ENCODE data around the gene STAG2. TPM values are rescaled to one million over a fixed set of nuclear protein-coding genes. Genes with fewer than 3 reads are reported as not detected.
A peak's percentile ranks its signal among the peaks of the same experiment; 100 is the strongest.

The STAG2 gene
- total RNA-seq, 2 donors from 2014 or later: 56.7 to 84.8 TPM

- Histone ChIP-seq H3K27me3 (no peaks in the 10 kb centered on the region), H3K9me3 (no peaks in the 10 kb centered on the region), H3K27ac (no peak overlapping the region), H3K4me3 (no peak overlapping the region), H3K36me3 (no peaks in the 10 kb centered on the region), H3K4me1 (no peaks in the 10 kb centered on the region), H3K9ac (ENCODE audit: low read depth in 2 of 2, low read length in 2 of 2) (no peak overlapping the region)
- intact Hi-C loops (cut with DNase I): no loop called here
- no peak for DNase-seq
- TF ChIP-seq, protein P1, sequence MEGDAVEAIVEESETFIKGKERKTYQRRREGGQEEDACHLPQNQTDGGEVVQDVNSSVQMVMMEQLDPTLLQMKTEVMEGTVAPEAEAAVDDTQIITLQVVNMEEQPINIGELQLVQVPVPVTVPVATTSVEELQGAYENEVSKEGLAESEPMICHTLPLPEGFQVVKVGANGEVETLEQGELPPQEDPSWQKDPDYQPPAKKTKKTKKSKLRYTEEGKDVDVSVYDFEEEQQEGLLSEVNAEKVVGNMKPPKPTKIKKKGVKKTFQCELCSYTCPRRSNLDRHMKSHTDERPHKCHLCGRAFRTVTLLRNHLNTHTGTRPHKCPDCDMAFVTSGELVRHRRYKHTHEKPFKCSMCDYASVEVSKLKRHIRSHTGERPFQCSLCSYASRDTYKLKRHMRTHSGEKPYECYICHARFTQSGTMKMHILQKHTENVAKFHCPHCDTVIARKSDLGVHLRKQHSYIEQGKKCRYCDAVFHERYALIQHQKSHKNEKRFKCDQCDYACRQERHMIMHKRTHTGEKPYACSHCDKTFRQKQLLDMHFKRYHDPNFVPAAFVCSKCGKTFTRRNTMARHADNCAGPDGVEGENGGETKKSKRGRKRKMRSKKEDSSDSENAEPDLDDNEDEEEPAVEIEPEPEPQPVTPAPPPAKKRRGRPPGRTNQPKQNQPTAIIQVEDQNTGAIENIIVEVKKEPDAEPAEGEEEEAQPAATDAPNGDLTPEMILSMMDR (IDR thresholded peaks at IDR 0.05): no peak
Observed at GRCh38 chrX:124086411-124086810, 124.9 kb downstream of the STAG2 start.

DNA sequence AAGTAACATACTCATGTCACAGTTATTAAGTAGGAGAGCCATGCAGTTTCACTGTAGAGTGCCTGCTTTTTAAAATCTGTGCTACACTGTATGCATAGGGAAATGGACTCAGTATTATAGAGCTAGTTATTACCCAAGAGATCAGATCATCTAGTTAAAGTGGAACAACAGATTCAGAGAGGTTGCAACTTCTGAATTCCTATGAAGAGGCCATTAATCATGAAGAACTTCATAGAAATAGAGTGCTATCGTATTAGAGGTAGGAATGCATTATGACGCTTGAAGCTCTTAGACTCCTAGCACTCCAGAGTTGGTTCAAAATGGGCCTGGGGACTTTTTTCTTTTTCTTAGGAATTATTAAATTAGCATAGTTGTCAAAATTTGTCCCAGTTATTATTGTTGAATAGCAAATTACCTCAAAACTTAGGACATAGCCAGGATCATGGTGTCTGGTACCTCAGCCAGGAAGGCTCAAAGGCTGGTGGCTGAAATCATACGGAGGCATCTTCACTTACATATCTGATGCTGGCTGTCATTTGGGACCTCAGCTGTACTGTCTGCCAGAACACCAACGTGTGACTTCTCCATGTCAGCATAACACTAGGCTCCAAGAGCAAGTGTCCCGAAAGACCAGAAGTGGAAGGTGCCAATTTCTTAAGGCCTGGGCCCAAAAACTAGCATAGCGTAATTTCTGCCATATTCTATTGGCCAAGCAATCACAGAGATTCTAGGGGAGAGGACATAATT lies 125.7 kb downstream of the STAG2 start:
- intact Hi-C loops (cut with DNase I): no loop called here

GRCh38 chrX:124093222-124093621 lies 131.7 kb downstream of the STAG2 start:
- Histone ChIP-seq H3K4me3 (no peak overlapping the region), H3K27ac (no peak overlapping the region), H3K36me3 (no peaks in the 10 kb centered on the region), H3K4me1 (no peaks in the 10 kb centered on the region), H3K9ac (ENCODE audit: low read depth in 2 of 2, low read length in 2 of 2) (no peak overlapping the region), H3K9me3 (no peaks in the 10 kb centered on the region), H3K27me3 (no peaks in the 10 kb centered on the region)
- TF ChIP-seq, protein P1 (IDR thresholded peaks at IDR 0.05): no peak
- intact Hi-C loops (cut with DNase I): no loop called here
- DNase-seq: no peak

More for the DNA sequence above, 125.7 kb downstream of the STAG2 start:
- Histone ChIP-seq H3K27me3 (no peaks in the 10 kb centered on the region), H3K4me3 (no peak overlapping the region), H3K27ac (no peak overlapping the region), H3K9me3 (no peaks in the 10 kb centered on the region), H3K9ac (ENCODE audit: low read depth in 2 of 2, low read length in 2 of 2) (no peak overlapping the region), H3K4me1 (no peaks in the 10 kb centered on the region), H3K36me3 (no peaks in the 10 kb centered on the region)
- TF ChIP-seq, protein P1 (IDR thresholded peaks at IDR 0.05): no peak
- DNase-seq: no peak

GRCh38 chrX:124097116-124097515 lies 135.6 kb downstream of the STAG2 start:
- DNase-seq: no peak
- Histone ChIP-seq H3K9me3 (no peaks in the 10 kb centered on the region), H3K36me3 (no peaks in the 10 kb centered on the region), H3K9ac (ENCODE audit: low read depth in 2 of 2, low read length in 2 of 2) (no peak overlapping the region), H3K27me3 (no peaks in the 10 kb centered on the region), H3K4me1 (no peaks in the 10 kb centered on the region), H3K4me3 (no peak overlapping the region), H3K27ac (no peak overlapping the region)
- TF ChIP-seq, protein P1 (IDR thresholded peaks at IDR 0.05): no peak
- intact Hi-C loops (cut with DNase I): no loop called here

DNA sequence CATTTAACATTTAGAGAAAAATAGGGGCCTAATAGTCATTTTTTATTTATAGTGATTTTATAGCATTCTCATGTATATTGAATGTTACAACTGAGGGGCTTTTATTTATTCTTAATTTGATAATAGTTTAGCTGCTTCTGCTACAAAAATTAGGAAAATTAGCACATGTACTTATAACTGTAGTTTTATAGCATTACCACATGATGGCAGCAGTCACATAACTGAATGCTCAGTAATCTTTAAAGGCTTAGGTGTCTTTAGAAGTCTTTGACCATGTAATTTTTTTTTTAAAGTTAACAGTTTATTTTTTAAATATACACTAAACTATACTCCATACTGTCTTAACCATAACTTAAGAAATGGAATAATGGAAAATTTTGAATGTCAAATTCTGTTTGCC lies 136.6 kb downstream of the STAG2 start:
- H3K9me3 ChIP-seq: no peaks in the 10 kb centered on the region
- no peaks in the 10 kb centered on the region for H3K27me3 ChIP-seq
- no peaks in the 10 kb centered on the region for H3K36me3 ChIP-seq
- no peak overlapping the region for H3K4me3 ChIP-seq
- no peak for DNase-seq
- H3K4me1 ChIP-seq: no peaks in the 10 kb centered on the region
- no peak overlapping the region for H3K9ac ChIP-seq (ENCODE audit: low read depth in 2 of 2, low read length in 2 of 2)
- TF ChIP-seq, protein P1 (IDR thresholded peaks at IDR 0.05): peak; percentile 52
- no peak overlapping the region for H3K27ac ChIP-seq
- intact Hi-C loops (cut with DNase I): no loop called here

Data from colonic mucosa (tissue), 4 donors.